ENCODE measurements around the gene GUCY2C. TPM values are rescaled to one million over a fixed set of nuclear protein-coding genes. Genes with fewer than 3 reads are reported as not detected.

Gene GUCY2C
- polyA plus RNA-seq, 3 donors = 0.04 to 0.14 (median 0.10) TPM

DNA sequence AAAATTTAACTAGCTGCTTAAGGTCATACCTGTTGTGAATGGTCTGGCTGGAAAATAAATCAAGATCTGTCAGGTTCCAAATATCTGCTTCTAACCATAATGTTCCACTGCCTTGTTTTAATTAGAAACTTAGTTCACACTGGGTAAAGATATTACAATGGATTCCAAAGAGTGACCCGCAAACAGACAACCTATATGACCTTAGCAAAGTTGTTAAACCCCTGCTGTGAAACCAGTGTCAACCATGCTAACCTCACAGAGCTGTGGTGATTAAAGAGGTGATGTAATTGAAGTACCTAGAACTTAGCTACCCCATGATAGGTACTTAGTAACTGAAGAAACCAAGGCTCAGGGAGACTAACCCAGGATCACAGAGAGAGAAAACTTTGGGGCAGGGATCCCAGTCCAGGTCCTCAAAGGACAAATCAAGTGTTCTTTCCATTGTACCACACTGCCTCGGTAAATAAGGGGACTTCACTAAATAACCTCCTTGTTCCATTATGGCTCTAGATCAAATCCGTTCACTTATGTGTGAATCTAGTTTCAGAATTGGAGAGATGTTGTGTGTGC is 2.2 kb downstream of the GUCY2C start:
- Mint-ChIP-seq H3K4me1 (peaks cover 24% of the 10 kb centered on the region), H3K27me3 (ENCODE audit: low read depth in 3 of 3) (peaks cover 5 to 7% (median 7%) of the 10 kb centered on the region in 3 donors), H3K36me3 (no peaks in the 10 kb centered on the region), H3K27ac (no peak overlapping the region), H3K9me3 (peaks cover 0 to 3% (median 0%) of the 10 kb centered on the region in 7 donors), H3K4me3 (no peak overlapping the region)
- Histone ChIP-seq H3K27me3 (ENCODE audit: control insufficient read depth in 2 of 2, insufficient read depth in 2 of 2, low read length in 2 of 2) (no peaks in the 10 kb centered on the region), H3K36me3 (replicated peaks in 1 of 2; ENCODE audit: control insufficient read depth in 1 of 2, insufficient read depth in 2 of 2, low read length in 2 of 2) (no peaks in the 10 kb centered on the region), H3K9ac (ENCODE audit: insufficient read depth, low read length, poor library complexity, severe bottlenecking) (no peak overlapping the region), H3K4me1 (ENCODE audit: control insufficient read depth in 1 of 2, insufficient read depth in 2 of 2, low read length in 2 of 2) (peaks cover 21 to 26% of the 10 kb centered on the region in 2 donors), H3K9me3 (replicated peaks in 1 of 2; ENCODE audit: control insufficient read depth in 1 of 2, insufficient read depth in 1 of 2, low read length in 2 of 2) (no peaks in the 10 kb centered on the region), H4K20me1 (ENCODE audit: insufficient read depth, low read length) (no peaks in the 10 kb centered on the region), H2AFZ (ENCODE audit: insufficient read depth, low read depth, low read length, poor library complexity, severe bottlenecking) (no peak overlapping the region), H3K4me2 (replicated peaks; ENCODE audit: extremely low read depth, low read length, poor library complexity, severe bottlenecking) (no peak overlapping the region), H3K27ac (ENCODE audit: low read depth in 1 of 2, low read length in 2 of 2) (no peak overlapping the region), H3K4me3 (replicated peaks in 1 of 3; ENCODE audit: low read depth in 2 of 3, low read length in 3 of 3) (no peak overlapping the region), H3K79me2 (ENCODE audit: insufficient read depth, low read length) (no peaks in the 10 kb centered on the region)
- intact Hi-C loops (cut with micrococcal nuclease) = no loop called here
- TF ChIP-seq, protein P1, sequence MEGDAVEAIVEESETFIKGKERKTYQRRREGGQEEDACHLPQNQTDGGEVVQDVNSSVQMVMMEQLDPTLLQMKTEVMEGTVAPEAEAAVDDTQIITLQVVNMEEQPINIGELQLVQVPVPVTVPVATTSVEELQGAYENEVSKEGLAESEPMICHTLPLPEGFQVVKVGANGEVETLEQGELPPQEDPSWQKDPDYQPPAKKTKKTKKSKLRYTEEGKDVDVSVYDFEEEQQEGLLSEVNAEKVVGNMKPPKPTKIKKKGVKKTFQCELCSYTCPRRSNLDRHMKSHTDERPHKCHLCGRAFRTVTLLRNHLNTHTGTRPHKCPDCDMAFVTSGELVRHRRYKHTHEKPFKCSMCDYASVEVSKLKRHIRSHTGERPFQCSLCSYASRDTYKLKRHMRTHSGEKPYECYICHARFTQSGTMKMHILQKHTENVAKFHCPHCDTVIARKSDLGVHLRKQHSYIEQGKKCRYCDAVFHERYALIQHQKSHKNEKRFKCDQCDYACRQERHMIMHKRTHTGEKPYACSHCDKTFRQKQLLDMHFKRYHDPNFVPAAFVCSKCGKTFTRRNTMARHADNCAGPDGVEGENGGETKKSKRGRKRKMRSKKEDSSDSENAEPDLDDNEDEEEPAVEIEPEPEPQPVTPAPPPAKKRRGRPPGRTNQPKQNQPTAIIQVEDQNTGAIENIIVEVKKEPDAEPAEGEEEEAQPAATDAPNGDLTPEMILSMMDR (IDR thresholded peaks at IDR 0.05) = no peak
- no CpG with 5 or more reads among the region's 3 CpGs for WGBS (ENCODE audit: insufficient coverage)
- no peak for DNase-seq

DNA sequence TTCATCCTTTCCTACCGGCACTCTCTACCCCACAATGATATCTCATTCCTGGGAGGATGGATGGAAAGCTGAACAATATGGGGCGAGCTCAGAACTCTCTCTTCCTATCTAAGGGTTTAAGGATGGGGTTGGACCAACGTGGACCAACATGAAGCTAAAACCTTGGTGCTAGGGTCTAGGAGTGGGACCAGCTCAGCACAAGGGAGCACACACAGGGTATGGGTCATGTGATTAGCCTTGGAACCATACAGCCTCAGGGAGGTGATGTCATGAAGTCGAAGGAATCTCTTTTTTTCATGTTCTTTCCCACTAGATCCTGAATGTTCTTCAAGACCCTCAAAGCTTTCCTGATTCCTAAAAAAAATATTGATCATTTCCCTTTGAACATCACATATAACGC is 3.3 kb downstream of the GUCY2C start:
- Histone ChIP-seq H3K36me3 (replicated peaks in 1 of 2; ENCODE audit: control insufficient read depth in 1 of 2, insufficient read depth in 2 of 2, low read length in 2 of 2) (no peaks in the 10 kb centered on the region), H4K20me1 (ENCODE audit: insufficient read depth, low read length) (no peaks in the 10 kb centered on the region), H3K4me2 (replicated peaks; ENCODE audit: extremely low read depth, low read length, poor library complexity, severe bottlenecking) (no peak overlapping the region), H3K4me1 (ENCODE audit: control insufficient read depth in 1 of 2, insufficient read depth in 2 of 2, low read length in 2 of 2) (peaks cover 21 to 26% of the 10 kb centered on the region in 2 donors), H3K9me3 (replicated peaks in 1 of 2; ENCODE audit: control insufficient read depth in 1 of 2, insufficient read depth in 1 of 2, low read length in 2 of 2) (no peaks in the 10 kb centered on the region), H3K4me3 (replicated peaks in 1 of 3; ENCODE audit: low read depth in 2 of 3, low read length in 3 of 3) (no peak overlapping the region), H3K27ac (ENCODE audit: low read depth in 1 of 2, low read length in 2 of 2) (no peak overlapping the region), H3K27me3 (ENCODE audit: control insufficient read depth in 2 of 2, insufficient read depth in 2 of 2, low read length in 2 of 2) (no peaks in the 10 kb centered on the region), H3K79me2 (ENCODE audit: insufficient read depth, low read length) (no peaks in the 10 kb centered on the region), H2AFZ (ENCODE audit: insufficient read depth, low read depth, low read length, poor library complexity, severe bottlenecking) (no peak overlapping the region), H3K9ac (ENCODE audit: insufficient read depth, low read length, poor library complexity, severe bottlenecking) (no peak overlapping the region)
- no peak for DNase-seq
- peaks cover 24% of the 10 kb centered on the region for H3K4me1 Mint-ChIP-seq
- H3K27me3 Mint-ChIP-seq (ENCODE audit: low read depth in 3 of 3) = peaks cover 3 to 5% (median 4%) of the 10 kb centered on the region in 3 donors
- TF ChIP-seq, protein P1 (IDR thresholded peaks at IDR 0.05) = no peak
- no peak overlapping the region for H3K4me3 Mint-ChIP-seq
- no peaks in the 10 kb centered on the region for H3K36me3 Mint-ChIP-seq
- no peak overlapping the region for H3K27ac Mint-ChIP-seq
- WGBS (ENCODE audit: insufficient coverage) = 86% methylated on average over 1 of the region's 5 CpGs
- intact Hi-C loops (cut with micrococcal nuclease) = no loop called here
- peaks cover 0 to under 1% (median 0%) of the 10 kb centered on the region in 7 donors for H3K9me3 Mint-ChIP-seq
